HCT116 (cell line): Measurements from ENCODE around the gene OLA1. TPM values are rescaled to one million over a fixed set of nuclear protein-coding genes. Genes with fewer than 3 reads are reported as not detected.

ENCODE experiments used
- ATAC-seq: fragments of 200-7000 bp; cut with Tn5 transposase; 2 replicates; pipeline ENCODE4 v1.9.1; 2020; ENCODE audit warnings: mild to moderate bottlenecking, moderate library complexity
- BruUV-seq: library from RNA; stranded (reverse); fragments of 400-500 nt; replicated peaks from 2 replicates; lab custom pipeline; 2021; lab: Mats Ljungman, UMichigan
- CTCF ChIA-PET: fragments of 300-600 bp; sonication (Branson Sonifier 250); formaldehyde crosslinking; loops from one replicate; lab custom pipeline; 2021; ENCODE audit warnings: antibody characterized with exemption; lab: Charles Lee
- POLR2A ChIA-PET: fragments of 300-600, 350-600 bp; sonication (Branson Sonifier 250); formaldehyde crosslinking; loops from one replicate; lab custom pipeline; 2021; ENCODE audit warnings: antibody characterized with exemption; lab: Charles Lee
- RAD21 ChIA-PET, 2 experiments: fragments of 300-600 bp; sonication (Branson Sonifier 250); formaldehyde crosslinking; loops; one replicate each; lab custom pipeline; 2023; ENCODE audit warnings: low total read pairs in 2 of 2; ENCODE audit not compliant: uncharacterized antibody in 2 of 2, unreplicated experiment in 2 of 2, low non-redundant PET in 1 of 2; lab: Charles Lee
- DNase-seq: peaks from one replicate; pipeline ENCODE4 v3.0.0-alpha.2; 2010; ENCODE audit warnings: low read depth, low spot score
- H2AFZ ChIP-seq: fragments of 200-600 bp; shearing (Covaris generic), sonication (generic); 2 replicates; pipeline ENCODE4 v1.6.1; 2017; ENCODE audit warnings: low read depth, mixed run types, mixed read lengths, antibody characterized with exemption, low read length; ENCODE audit not compliant: poor library complexity, severe bottlenecking
- H3K27ac ChIP-seq: 2 replicates; pipeline ENCODE4 v1.5.1; 2012; ENCODE audit warnings: low read depth, low read length
- H3K27me3 ChIP-seq: fragments of 200-600 bp; sonication (generic); 2 replicates; pipeline ENCODE4 v1.6.1; 2016; ENCODE audit warnings: mixed run types, low read length, mixed read lengths; ENCODE audit not compliant: insufficient read depth
- H3K36me3 ChIP-seq, 2 experiments: fragments of 200-500 bp in 1 of 2; fragments of 200-600 bp in 1 of 2; sonication (Bioruptor generic) in 1 of 2; sonication (generic) in 1 of 2; 2 replicates each; pipeline versions ENCODE4 v1.5.1 to v1.6.1; 2014 to 2016; ENCODE audit warnings: low read length in 2 of 2, inconsistent platforms in 1 of 2, mixed read lengths in 1 of 2, mixed run types in 1 of 2; ENCODE audit not compliant: insufficient read depth in 2 of 2, control insufficient read depth in 1 of 2
- H3K4me1 ChIP-seq, 2 experiments: fragments of 200-600 bp in 1 of 2; sonication (generic) in 1 of 2; 2 replicates each; pipeline versions ENCODE4 v1.5.1 to v1.6.1; 2012 to 2017; ENCODE audit warnings: low read length in 2 of 2, inconsistent platforms in 1 of 2, mild to moderate bottlenecking in 1 of 2, mixed read lengths in 1 of 2, mixed run types in 1 of 2, moderate library complexity in 1 of 2; ENCODE audit not compliant: insufficient read depth in 2 of 2, control insufficient read depth in 1 of 2
- H3K4me2 ChIP-seq: fragments of 200-600 bp; sonication (generic); 2 replicates; pipeline ENCODE4 v1.6.1; 2017; ENCODE audit warnings: mixed run types, low read length, mixed read lengths
- H3K4me3 ChIP-seq, 2 experiments: fragments of 200-600 bp in 1 of 2; sonication (generic) in 1 of 2; replicated peaks in 1 of 2; 2 replicates each; pipeline ENCODE4 v1.5.1; 2011 to 2016; ENCODE audit warnings: low read length in 2 of 2, control low read depth in 1 of 2, low read depth in 1 of 2, mild to moderate bottlenecking in 1 of 2, mixed read lengths in 1 of 2, mixed run types in 1 of 2
- H3K79me2 ChIP-seq: fragments of 200-600 bp; sonication (generic); 2 replicates; pipeline ENCODE4 v1.6.1; 2017; ENCODE audit warnings: mild to moderate bottlenecking, mixed run types, low read length, moderate library complexity, mixed read lengths; ENCODE audit not compliant: insufficient read depth
- H3K9ac ChIP-seq: fragments of 200-600 bp; sonication (generic); 2 replicates; pipeline ENCODE4 v1.6.1; 2016; ENCODE audit warnings: low read length, mixed read lengths
- H3K9me2 ChIP-seq: fragments of 200-600 bp; sonication (generic), shearing (Covaris generic); 2 replicates; pipeline ENCODE4 v1.6.1; 2017; ENCODE audit warnings: mixed run types, mild to moderate bottlenecking, moderate library complexity; ENCODE audit not compliant: insufficient read depth
- H3K9me3 ChIP-seq, 2 experiments: fragments of 200-500 bp in 1 of 2; fragments of 200-600 bp in 1 of 2; sonication (Bioruptor generic) in 1 of 2; sonication (generic) in 1 of 2; 2 replicates each; pipeline ENCODE4 v1.6.1; 2014 to 2017; ENCODE audit warnings: low read length in 2 of 2, mixed read lengths in 2 of 2, inconsistent platforms in 1 of 2, low read depth in 1 of 2, mild to moderate bottlenecking in 1 of 2, mixed run types in 1 of 2, moderate library complexity in 1 of 2; ENCODE audit not compliant: control insufficient read depth in 1 of 2, insufficient read depth in 1 of 2
- H4K20me1 ChIP-seq: fragments of 200-600 bp; sonication (generic), shearing (Covaris generic); 2 replicates; pipeline ENCODE4 v1.6.1; 2017; ENCODE audit warnings: mixed run types, mild to moderate bottlenecking, moderate library complexity; ENCODE audit not compliant: insufficient read depth
- ATF3 ChIP-seq: IDR thresholded peaks from 2 replicates; pipeline ENCODE4 v1.6.1; 2012
- CEBPB ChIP-seq: IDR thresholded peaks from 2 replicates; pipeline ENCODE4 v1.6.1; 2012; ENCODE audit warnings: low read depth
- CTCF ChIP-seq, 3 experiments: fragments of 200-600 bp in 1 of 3; sonication (generic) in 1 of 3; IDR thresholded peaks in 2 of 3; conservative IDR thresholded peaks in 1 of 3; 2 replicates each; pipeline ENCODE4 v1.5.1; 2012 to 2017; ENCODE audit warnings: low read depth in 2 of 3, low read length in 2 of 3, antibody characterized with exemption in 1 of 3, borderline replicate concordance in 1 of 3, control low read depth in 1 of 3, mild to moderate bottlenecking in 1 of 3, mixed read lengths in 1 of 3, mixed run types in 1 of 3, moderate library complexity in 1 of 3; ENCODE audit not compliant: insufficient read depth in 1 of 3
- EGR1 ChIP-seq: IDR thresholded peaks from 2 replicates; pipeline ENCODE4 v1.6.1; 2012; ENCODE audit warnings: low read depth
- ELF1 ChIP-seq: IDR thresholded peaks from 2 replicates; pipeline ENCODE4 v1.6.1; 2012; ENCODE audit warnings: low read depth, borderline replicate concordance
- EZH2 ChIP-seq: fragments of 200-600 bp; sonication (generic); IDR thresholded peaks from 2 replicates; pipeline ENCODE4 v1.6.1; 2017; ENCODE audit warnings: antibody characterized with exemption, mixed run types
- EZH2phosphoT487 ChIP-seq: fragments of 200-600 bp; IDR thresholded peaks from 2 replicates; pipeline ENCODE4 v1.6.1; 2018; ENCODE audit warnings: antibody characterized with exemption, borderline replicate concordance
- FOSL1 ChIP-seq: IDR thresholded peaks from 2 replicates; pipeline ENCODE4 v1.6.1; 2012; ENCODE audit warnings: low read depth
- JUND ChIP-seq: IDR thresholded peaks from 2 replicates; pipeline ENCODE4 v1.6.1; 2012
- POLR2A ChIP-seq: IDR thresholded peaks from 2 replicates; pipeline ENCODE4 v1.7.0; 2011; ENCODE audit warnings: borderline replicate concordance; ENCODE audit not compliant: insufficient read depth, insufficient read length; ENCODE audit errors: extremely low read depth
- POLR2AphosphoS5 ChIP-seq: IDR thresholded peaks from 2 replicates; pipeline ENCODE4 v1.6.1; 2011; ENCODE audit warnings: mild to moderate bottlenecking, low read depth, low read length, moderate library complexity
- RAD21 ChIP-seq: IDR thresholded peaks from 2 replicates; pipeline ENCODE4 v1.6.1; 2012; ENCODE audit warnings: low read depth, mild to moderate bottlenecking
- REST ChIP-seq: IDR thresholded peaks from 2 replicates; pipeline ENCODE4 v1.6.1; 2012; ENCODE audit warnings: low read depth
- SIN3A ChIP-seq: IDR thresholded peaks from 2 replicates; pipeline ENCODE4 v1.6.1; 2012; ENCODE audit warnings: low read depth
- TCF7L2 ChIP-seq: IDR thresholded peaks from 2 replicates; pipeline ENCODE4 v1.7.0; 2011; ENCODE audit warnings: borderline replicate concordance, inconsistent platforms; ENCODE audit not compliant: insufficient read depth, insufficient read length; ENCODE audit errors: extremely low read depth
- ZBTB33 ChIP-seq: IDR thresholded peaks from 2 replicates; pipeline ENCODE4 v1.6.1; 2011; ENCODE audit warnings: mild to moderate bottlenecking, low read length, moderate library complexity; ENCODE audit not compliant: insufficient replicate concordance; ENCODE audit errors: extremely low read depth
- ZFX ChIP-seq: fragments of 450-650 bp; IDR thresholded peaks from 2 replicates; pipeline ENCODE4 v1.6.1; 2017
- ZNF274 ChIP-seq: fragments of 200-500 bp; sonication (Bioruptor generic); IDR thresholded peaks from 2 replicates; pipeline ENCODE4 v1.6.1; 2014; ENCODE audit warnings: mild to moderate bottlenecking, low read depth, low read length, inconsistent platforms
- intact Hi-C: fragments of 100-400 bp; cut with micrococcal nuclease; formaldehyde crosslinking; loops from 2 replicates; pipeline ENCODE4 v1.10.0; 2022
- total RNA-seq: library from RNA; stranded (reverse); gene quantifications from one replicate; pipeline ENCODE4 v1.2.1, GENCODE V29; 2021; ENCODE audit not compliant: unreplicated experiment

Gene OLA1
- total RNA-seq, 1 experiment from 2014 or later, result 219 TPM

GRCh38 chr2:174025271-174026121 is 222.8 kb downstream of the OLA1 start:
- H3K4me1 ChIP-seq, result peaks cover 0 to 25% of the 10 kb centered on the region in 2 experiments; a peak in 2 of 4 replicates
- H3K9ac ChIP-seq, result no peak overlapping the region
- no peak overlapping the region for H3K4me3 ChIP-seq
- DNase-seq (no peak), ATAC-seq (no peak)
- CTCF ChIA-PET, result no interaction called here
- no peaks in the 10 kb centered on the region for H3K9me3 ChIP-seq
- POLR2A ChIA-PET, result no interaction called here
- no peaks in the 10 kb centered on the region for H4K20me1 ChIP-seq
- no TSS peak for BruUV-seq
- no peaks in the 10 kb centered on the region for H3K9me2 ChIP-seq
- H3K4me2 ChIP-seq, result no peak overlapping the region
- RAD21 ChIA-PET, result no interaction called here
- H3K27ac ChIP-seq, result no peak overlapping the region
- no peaks in the 10 kb centered on the region for H3K36me3 ChIP-seq
- no peak for TF ChIP-seq RAD21
- no peak for TF ChIP-seq ATF3
- no peak for TF ChIP-seq POLR2A
- no peak for TF ChIP-seq ZNF274
- TF ChIP-seq CEBPB, result no peak
- no peak for TF ChIP-seq EZH2
- TF ChIP-seq TCF7L2, result no peak
- TF ChIP-seq EZH2phosphoT487, result no peak
- TF ChIP-seq ZBTB33, result no peak
- no peak for TF ChIP-seq FOSL1
- no peak for TF ChIP-seq EGR1
- TF ChIP-seq REST, result no peak
- no peak for TF ChIP-seq ELF1
- TF ChIP-seq POLR2AphosphoS5, result no peak
- TF ChIP-seq CTCF (IDR thresholded peaks at IDR 0.05 in 2 of 3, conservative IDR thresholded peaks at IDR 0.05 in 1 of 3; ENCODE audit: borderline replicate concordance in 1 of 3, insufficient read depth in 1 of 3, low read depth in 2 of 3, low read length in 2 of 3), result no peak
- TF ChIP-seq JUND, result no peak
- no peak for TF ChIP-seq SIN3A
- no peak for TF ChIP-seq ZFX
- intact Hi-C loops, result no loop called here
- H3K27me3 ChIP-seq, result no peaks in the 10 kb centered on the region
- no peaks in the 10 kb centered on the region for H3K79me2 ChIP-seq
- H2AFZ ChIP-seq, result no peak overlapping the region
